Measurements from ENCODE around the gene DERL2. TPM values are rescaled to one million over a fixed set of nuclear protein-coding genes. Genes with fewer than 3 reads are reported as not detected.

DERL2 gene
- total and polyA plus RNA-seq, 2 experiments from 2014 or later, result 65.0 to 113 TPM

GRCh38 chr17:5523249-5523648 is 37.3 kb upstream of the DERL2 start:
- Mint-ChIP-seq H3K36me3 (ENCODE audit: low read depth) (no peaks in the 10 kb centered on the region), H3K4me3 (no peak overlapping the region), H3K9me3 (no peaks in the 10 kb centered on the region), H3K27me3 (ENCODE audit: insufficient read depth, low read depth, poor library complexity) (no peaks in the 10 kb centered on the region), H3K4me1 (no peaks in the 10 kb centered on the region), H3K27ac (no peak overlapping the region; the same call in 1 of the 2 replicates)
- Histone ChIP-seq H3K36me3 (ENCODE audit: insufficient read depth) (no peaks in the 10 kb centered on the region), H3K4me2 (no peak overlapping the region), H3K9me2 (ENCODE audit: insufficient read depth) (no peaks in the 10 kb centered on the region), H3K79me2 (replicated peaks; ENCODE audit: insufficient read depth) (no peaks in the 10 kb centered on the region), H2AFZ (no peak overlapping the region), H3K4me1 (ENCODE audit: insufficient read depth) (no peaks in the 10 kb centered on the region), H4K20me1 (replicated peaks; ENCODE audit: insufficient read depth) (no peaks in the 10 kb centered on the region), H3K27ac (ENCODE audit: low read depth) (no peak overlapping the region), H3K27me3 (ENCODE audit: insufficient read depth) (no peaks in the 10 kb centered on the region), H3K4me3 (no peak overlapping the region), H3F3A (replicated peaks; ENCODE audit: low read depth) (no peaks in the 10 kb centered on the region)
- no peak for DNase-seq (ENCODE audit: low spot score)
- TF ChIP-seq REST (IDR thresholded peaks at IDR 0.05; ENCODE audit: unreplicated experiment) (no peak), ETS1 (IDR thresholded peaks at IDR 0.05) (no peak), ZNF331 (CRISPR knock-in tag; IDR thresholded peaks at IDR 0.05; ENCODE audit: low read depth) (no peak), CREB1 (CRISPR knock-in tag; IDR thresholded peaks at IDR 0.05; ENCODE audit: low read depth) (no peak), POLR2AphosphoS5 (IDR thresholded peaks at IDR 0.05; ENCODE audit: low read depth) (no peak), STAT1 (IDR thresholded peaks at IDR 0.05; ENCODE audit: unreplicated experiment) (no peak), ZNF114 (CRISPR knock-in tag; IDR thresholded peaks at IDR 0.05) (no peak), EZH2 (IDR thresholded peaks at IDR 0.05; ENCODE audit: low read depth, unreplicated experiment) (no peak), NANOG (IDR thresholded peaks at IDR 0.05; ENCODE audit: borderline replicate concordance) (no peak), JUNB (IDR thresholded peaks at IDR 0.05; ENCODE audit: unreplicated experiment) (no peak), EZH2phosphoT487 (IDR thresholded peaks at IDR 0.05; ENCODE audit: unreplicated experiment) (no peak)
- TF ChIP-seq, protein P1, sequence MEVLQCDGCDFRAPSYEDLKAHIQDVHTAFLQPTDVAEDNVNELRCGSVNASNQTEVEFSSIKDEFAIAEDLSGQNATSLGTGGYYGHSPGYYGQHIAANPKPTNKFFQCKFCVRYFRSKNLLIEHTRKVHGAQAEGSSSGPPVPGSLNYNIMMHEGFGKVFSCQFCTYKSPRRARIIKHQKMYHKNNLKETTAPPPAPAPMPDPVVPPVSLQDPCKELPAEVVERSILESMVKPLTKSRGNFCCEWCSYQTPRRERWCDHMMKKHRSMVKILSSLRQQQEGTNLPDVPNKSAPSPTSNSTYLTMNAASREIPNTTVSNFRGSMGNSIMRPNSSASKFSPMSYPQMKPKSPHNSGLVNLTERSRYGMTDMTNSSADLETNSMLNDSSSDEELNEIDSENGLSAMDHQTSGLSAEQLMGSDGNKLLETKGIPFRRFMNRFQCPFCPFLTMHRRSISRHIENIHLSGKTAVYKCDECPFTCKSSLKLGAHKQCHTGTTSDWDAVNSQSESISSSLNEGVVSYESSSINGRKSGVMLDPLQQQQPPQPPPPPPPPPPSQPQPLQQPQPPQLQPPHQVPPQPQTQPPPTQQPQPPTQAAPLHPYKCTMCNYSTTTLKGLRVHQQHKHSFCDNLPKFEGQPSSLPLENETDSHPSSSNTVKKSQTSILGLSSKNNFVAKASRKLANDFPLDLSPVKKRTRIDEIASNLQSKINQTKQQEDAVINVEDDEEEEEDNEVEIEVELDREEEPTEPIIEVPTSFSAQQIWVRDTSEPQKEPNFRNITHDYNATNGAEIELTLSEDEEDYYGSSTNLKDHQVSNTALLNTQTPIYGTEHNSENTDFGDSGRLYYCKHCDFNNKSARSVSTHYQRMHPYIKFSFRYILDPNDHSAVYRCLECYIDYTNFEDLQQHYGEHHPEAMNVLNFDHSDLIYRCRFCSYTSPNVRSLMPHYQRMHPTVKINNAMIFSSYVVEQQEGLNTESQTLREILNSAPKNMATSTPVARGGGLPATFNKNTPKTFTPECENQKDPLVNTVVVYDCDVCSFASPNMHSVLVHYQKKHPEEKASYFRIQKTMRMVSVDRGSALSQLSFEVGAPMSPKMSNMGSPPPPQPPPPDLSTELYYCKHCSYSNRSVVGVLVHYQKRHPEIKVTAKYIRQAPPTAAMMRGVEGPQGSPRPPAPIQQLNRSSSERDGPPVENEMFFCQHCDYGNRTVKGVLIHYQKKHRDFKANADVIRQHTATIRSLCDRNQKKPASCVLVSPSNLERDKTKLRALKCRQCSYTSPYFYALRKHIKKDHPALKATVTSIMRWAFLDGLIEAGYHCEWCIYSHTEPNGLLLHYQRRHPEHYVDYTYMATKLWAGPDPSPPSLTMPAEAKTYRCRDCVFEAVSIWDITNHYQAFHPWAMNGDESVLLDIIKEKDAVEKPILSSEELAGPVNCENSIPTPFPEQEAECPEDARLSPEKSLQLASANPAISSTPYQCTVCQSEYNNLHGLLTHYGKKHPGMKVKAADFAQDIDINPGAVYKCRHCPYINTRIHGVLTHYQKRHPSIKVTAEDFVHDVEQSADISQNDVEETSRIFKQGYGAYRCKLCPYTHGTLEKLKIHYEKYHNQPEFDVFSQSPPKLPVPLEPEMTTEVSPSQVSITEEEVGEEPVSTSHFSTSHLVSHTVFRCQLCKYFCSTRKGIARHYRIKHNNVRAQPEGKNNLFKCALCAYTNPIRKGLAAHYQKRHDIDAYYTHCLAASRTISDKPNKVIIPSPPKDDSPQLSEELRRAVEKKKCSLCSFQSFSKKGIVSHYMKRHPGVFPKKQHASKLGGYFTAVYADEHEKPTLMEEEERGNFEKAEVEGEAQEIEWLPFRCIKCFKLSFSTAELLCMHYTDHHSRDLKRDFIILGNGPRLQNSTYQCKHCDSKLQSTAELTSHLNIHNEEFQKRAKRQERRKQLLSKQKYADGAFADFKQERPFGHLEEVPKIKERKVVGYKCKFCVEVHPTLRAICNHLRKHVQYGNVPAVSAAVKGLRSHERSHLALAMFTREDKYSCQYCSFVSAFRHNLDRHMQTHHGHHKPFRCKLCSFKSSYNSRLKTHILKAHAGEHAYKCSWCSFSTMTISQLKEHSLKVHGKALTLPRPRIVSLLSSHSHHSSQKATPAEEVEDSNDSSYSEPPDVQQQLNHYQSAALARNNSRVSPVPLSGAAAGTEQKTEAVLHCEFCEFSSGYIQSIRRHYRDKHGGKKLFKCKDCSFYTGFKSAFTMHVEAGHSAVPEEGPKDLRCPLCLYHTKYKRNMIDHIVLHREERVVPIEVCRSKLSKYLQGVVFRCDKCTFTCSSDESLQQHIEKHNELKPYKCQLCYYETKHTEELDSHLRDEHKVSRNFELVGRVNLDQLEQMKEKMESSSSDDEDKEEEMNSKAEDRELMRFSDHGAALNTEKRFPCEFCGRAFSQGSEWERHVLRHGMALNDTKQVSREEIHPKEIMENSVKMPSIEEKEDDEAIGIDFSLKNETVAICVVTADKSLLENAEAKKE (CRISPR knock-in tag; IDR thresholded peaks at IDR 0.05), result no peak
- TF ChIP-seq, protein P2, sequence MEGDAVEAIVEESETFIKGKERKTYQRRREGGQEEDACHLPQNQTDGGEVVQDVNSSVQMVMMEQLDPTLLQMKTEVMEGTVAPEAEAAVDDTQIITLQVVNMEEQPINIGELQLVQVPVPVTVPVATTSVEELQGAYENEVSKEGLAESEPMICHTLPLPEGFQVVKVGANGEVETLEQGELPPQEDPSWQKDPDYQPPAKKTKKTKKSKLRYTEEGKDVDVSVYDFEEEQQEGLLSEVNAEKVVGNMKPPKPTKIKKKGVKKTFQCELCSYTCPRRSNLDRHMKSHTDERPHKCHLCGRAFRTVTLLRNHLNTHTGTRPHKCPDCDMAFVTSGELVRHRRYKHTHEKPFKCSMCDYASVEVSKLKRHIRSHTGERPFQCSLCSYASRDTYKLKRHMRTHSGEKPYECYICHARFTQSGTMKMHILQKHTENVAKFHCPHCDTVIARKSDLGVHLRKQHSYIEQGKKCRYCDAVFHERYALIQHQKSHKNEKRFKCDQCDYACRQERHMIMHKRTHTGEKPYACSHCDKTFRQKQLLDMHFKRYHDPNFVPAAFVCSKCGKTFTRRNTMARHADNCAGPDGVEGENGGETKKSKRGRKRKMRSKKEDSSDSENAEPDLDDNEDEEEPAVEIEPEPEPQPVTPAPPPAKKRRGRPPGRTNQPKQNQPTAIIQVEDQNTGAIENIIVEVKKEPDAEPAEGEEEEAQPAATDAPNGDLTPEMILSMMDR (conservative IDR thresholded peaks at IDR 0.05; ENCODE audit: low read depth in 2 of 2), result no peak
- ATAC-seq, result no peak

Data from GM23338 (cell line).